ENCODE data around the gene FAM120AOS. TPM values are rescaled to one million over a fixed set of nuclear protein-coding genes. Genes with fewer than 3 reads are reported as not detected.
A peak's percentile ranks its signal among the peaks of the same experiment; 100 is the strongest.

Gene FAM120AOS
- total RNA-seq, 2 experiments from 2014 or later, result 32.8 to 36.4 TPM

- intact Hi-C loops (cut with micrococcal nuclease), result no loop called here
- CTCF ChIA-PET, result no interaction called here
- no peak for DNase-seq
- POLR2A ChIA-PET, result no interaction called here
- Mint-ChIP-seq H3K9me3 (no peaks in the 10 kb centered on the region), H3K4me3 (no peak overlapping the region), H3K4me1 (ENCODE audit: low read depth) (peaks cover 59% of the 10 kb centered on the region), H3K36me3 (ENCODE audit: low read depth) (peaks cover 39% of the 10 kb centered on the region), H3K27ac (peak overlapping the region; percentile 25), H3K27me3 (no peaks in the 10 kb centered on the region)
- ATAC-seq, result no peak
- no peak for TF ChIP-seq CTCF (IDR thresholded peaks at IDR 0.05)
Measured at GRCh38 chr9:93470391-93470790, 17.0 kb upstream of the FAM120AOS start.

- intact Hi-C loops (cut with micrococcal nuclease), result no loop called here
- Mint-ChIP-seq H3K27me3 (no peaks in the 10 kb centered on the region), H3K27ac (peak overlapping the region; percentile 35), H3K36me3 (ENCODE audit: low read depth) (peaks cover 33% of the 10 kb centered on the region), H3K9me3 (no peaks in the 10 kb centered on the region), H3K4me1 (ENCODE audit: low read depth) (peaks cover 66% of the 10 kb centered on the region), H3K4me3 (no peak overlapping the region)
- no peak for TF ChIP-seq CTCF (IDR thresholded peaks at IDR 0.05)
- ChIA-PET CTCF (interaction anchor here (1.5 kb wide), 1 partner anchor 15 kb away, joined by 3 read pairs; no protein-coding TSS in a partner anchor), POLR2A (interaction anchor here (0.8 to 1.8 kb wide), 3 partner anchors 11 to 17 kb away, joined by 3 to 4 read pairs (median 3); no protein-coding TSS in a partner anchor)
- no peak for DNase-seq
- no peak for ATAC-seq
Measured at GRCh38 chr9:93468763-93469456, 15.5 kb upstream of the FAM120AOS start.

DNA sequence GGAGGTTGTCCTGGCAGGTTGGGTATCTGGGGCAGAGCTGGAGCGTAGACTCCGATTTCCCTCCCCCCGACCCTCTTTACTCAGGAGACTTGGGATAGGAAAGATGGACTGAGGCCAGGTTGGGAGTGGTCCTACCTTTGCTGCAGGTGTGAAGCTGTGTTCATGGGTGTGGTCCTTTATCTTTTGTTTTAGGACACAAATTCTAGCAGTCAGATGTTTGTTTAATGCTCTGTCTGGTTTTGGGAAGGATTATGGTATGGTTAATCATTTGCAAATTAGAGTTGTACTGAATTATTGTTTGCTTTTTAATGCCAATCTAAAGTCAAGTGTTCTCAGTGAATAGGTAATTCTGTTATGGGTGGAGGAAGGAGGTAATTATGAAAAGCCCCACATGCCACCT is 14.1 kb upstream of the FAM120AOS start:
- DNase-seq (no peak), ATAC-seq (no peak)
- TF ChIP-seq CTCF (IDR thresholded peaks at IDR 0.05), result no peak
- Mint-ChIP-seq H3K4me1 (ENCODE audit: low read depth) (peaks cover 80% of the 10 kb centered on the region), H3K36me3 (ENCODE audit: low read depth) (peaks cover 32% of the 10 kb centered on the region), H3K27me3 (no peaks in the 10 kb centered on the region), H3K4me3 (no peak overlapping the region), H3K9me3 (no peaks in the 10 kb centered on the region), H3K27ac (peak overlapping the region; percentile 76)
- ChIA-PET POLR2A (interaction anchor here (1.1 to 1.8 kb wide), 2 partner anchors 10 to 15 kb away, joined by 3 to 4 read pairs; no protein-coding TSS in a partner anchor), CTCF (no interaction called here)
- intact Hi-C loops (cut with micrococcal nuclease), result no loop called here

- POLR2A ChIA-PET, result no interaction called here
- TF ChIP-seq CTCF (IDR thresholded peaks at IDR 0.05), result no peak
- Mint-ChIP-seq H3K27ac (peak overlapping the region; percentile 76), H3K27me3 (no peaks in the 10 kb centered on the region), H3K9me3 (no peaks in the 10 kb centered on the region), H3K4me3 (no peak overlapping the region), H3K4me1 (ENCODE audit: low read depth) (peaks cover 81% of the 10 kb centered on the region), H3K36me3 (ENCODE audit: low read depth) (peaks cover 29% of the 10 kb centered on the region)
- CTCF ChIA-PET, result no interaction called here
- DNase-seq (no peak), ATAC-seq (no peak)
- intact Hi-C loops (cut with micrococcal nuclease), result no loop called here
Measured at GRCh38 chr9:93467062-93467416, 13.7 kb upstream of the FAM120AOS start.

GRCh38 chr9:93466416-93467061 is 13.2 kb upstream of the FAM120AOS start:
- H3K36me3 Mint-ChIP-seq (ENCODE audit: low read depth), result peaks cover 29% of the 10 kb centered on the region
- H3K9me3 Mint-ChIP-seq, result no peaks in the 10 kb centered on the region
- ChIA-PET CTCF (interaction anchor here (3.7 kb wide), 1 partner anchor 12 kb away, joined by 21 read pairs; the partner anchor contains the start of gene FAM120AOS), POLR2A (interaction anchor here (0.6 to 1.3 kb wide), 2 partner anchors 8 to 13 kb away, joined by 3 to 4 read pairs; no protein-coding TSS in a partner anchor)
- no peak for TF ChIP-seq CTCF (IDR thresholded peaks at IDR 0.05)
- H3K4me1 Mint-ChIP-seq (ENCODE audit: low read depth), result peaks cover 85% of the 10 kb centered on the region
- H3K27me3 Mint-ChIP-seq, result no peaks in the 10 kb centered on the region
- H3K4me3 Mint-ChIP-seq, result no peak overlapping the region
- intact Hi-C loops (cut with micrococcal nuclease), result no loop called here
- H3K27ac Mint-ChIP-seq, result peak overlapping the region; percentile 76
- ATAC-seq (no peak), DNase-seq (no peak)
